ENCODE results near the gene NKX2-1.

NKX2-1 gene

DNA sequence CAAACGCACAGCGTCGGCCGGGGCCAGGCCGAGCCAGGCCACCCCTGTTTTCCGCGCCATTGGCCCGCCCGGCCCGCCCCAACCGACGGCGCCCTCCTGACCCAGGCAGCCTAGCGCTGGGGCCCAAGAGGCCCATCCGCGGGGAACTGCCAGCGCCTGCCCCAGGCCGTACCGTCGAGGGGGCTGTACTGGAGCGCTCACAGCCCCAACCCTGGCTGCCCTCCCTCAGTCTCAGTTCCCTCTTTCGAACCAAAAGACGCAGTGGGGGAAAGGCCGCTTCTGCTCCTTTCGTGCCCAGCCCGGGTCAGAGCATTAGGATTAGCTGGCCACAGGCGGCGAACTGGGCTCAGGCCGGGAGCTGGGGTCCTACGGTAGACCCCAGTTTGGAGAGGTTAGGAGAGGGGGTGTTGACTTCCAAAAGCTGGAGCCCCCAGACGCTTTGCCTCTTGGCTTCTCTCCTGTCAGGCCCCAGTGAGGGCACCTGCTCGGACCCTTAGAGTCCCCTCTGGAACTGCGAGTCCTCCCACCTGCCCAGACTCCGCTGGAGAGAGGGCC is 1.9 kb downstream of the NKX2-1 start:
- DNase-seq (ENCODE audit: low read depth, low spot score): no peak
- TF ChIP-seq, protein P1, sequence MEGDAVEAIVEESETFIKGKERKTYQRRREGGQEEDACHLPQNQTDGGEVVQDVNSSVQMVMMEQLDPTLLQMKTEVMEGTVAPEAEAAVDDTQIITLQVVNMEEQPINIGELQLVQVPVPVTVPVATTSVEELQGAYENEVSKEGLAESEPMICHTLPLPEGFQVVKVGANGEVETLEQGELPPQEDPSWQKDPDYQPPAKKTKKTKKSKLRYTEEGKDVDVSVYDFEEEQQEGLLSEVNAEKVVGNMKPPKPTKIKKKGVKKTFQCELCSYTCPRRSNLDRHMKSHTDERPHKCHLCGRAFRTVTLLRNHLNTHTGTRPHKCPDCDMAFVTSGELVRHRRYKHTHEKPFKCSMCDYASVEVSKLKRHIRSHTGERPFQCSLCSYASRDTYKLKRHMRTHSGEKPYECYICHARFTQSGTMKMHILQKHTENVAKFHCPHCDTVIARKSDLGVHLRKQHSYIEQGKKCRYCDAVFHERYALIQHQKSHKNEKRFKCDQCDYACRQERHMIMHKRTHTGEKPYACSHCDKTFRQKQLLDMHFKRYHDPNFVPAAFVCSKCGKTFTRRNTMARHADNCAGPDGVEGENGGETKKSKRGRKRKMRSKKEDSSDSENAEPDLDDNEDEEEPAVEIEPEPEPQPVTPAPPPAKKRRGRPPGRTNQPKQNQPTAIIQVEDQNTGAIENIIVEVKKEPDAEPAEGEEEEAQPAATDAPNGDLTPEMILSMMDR (IDR thresholded peaks at IDR 0.05; ENCODE audit: insufficient read depth, low read length, missing control alignments): no peak
- H3K4me3 ChIP-seq (ENCODE audit: low read depth, low read length): no peak overlapping the region
- CTCF ChIA-PET: interaction anchor here (1.2 kb wide), 1 partner anchor 68 kb away, joined by 3 read pairs; no protein-coding TSS in a partner anchor
- POLR2A ChIA-PET: no interaction called here

DNA sequence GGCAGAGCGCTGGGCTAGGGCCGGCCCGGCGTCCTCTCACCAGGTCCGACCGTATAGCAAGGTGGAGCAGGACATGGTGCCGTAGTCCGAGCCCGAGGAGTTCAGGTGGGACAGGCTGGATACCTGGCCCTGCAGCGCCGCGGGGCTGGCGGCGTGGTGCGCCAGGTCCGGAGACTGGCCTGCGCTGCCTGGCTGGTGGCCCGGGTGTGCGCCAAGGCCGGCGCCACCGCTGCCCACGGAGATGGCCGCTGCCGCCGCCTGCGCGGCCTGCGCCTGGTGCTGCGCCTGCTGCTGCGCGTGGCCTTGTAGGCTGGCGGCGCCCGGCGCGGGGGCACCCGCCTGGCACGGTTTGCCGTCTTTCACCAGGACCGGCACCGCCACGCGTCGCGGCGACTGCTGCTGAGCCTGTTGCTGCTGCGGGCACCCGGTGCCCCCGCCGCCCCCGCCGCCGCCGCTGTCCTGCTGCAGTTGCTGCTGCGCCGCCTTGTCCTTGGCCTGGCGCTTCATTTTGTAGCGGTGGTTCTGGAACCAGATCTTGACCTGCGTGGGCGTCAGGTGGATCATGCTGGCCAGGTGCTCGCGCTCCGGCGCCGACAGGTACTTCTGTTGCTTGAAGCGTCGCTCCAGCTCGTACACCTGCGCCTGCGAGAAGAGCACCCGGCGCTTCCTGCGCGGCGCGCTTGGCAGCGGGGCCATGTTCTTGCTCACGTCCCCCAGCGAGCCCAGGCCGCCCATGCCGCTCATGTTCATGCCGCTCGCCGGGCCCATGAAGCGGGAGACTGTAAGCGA is 2.6 kb downstream of the NKX2-1 start:
- CTCF ChIA-PET: no interaction called here
- TF ChIP-seq, protein P1 (IDR thresholded peaks at IDR 0.05; ENCODE audit: insufficient read depth, low read length, missing control alignments): no peak
- no peak for DNase-seq (ENCODE audit: low read depth, low spot score)
- POLR2A ChIA-PET: no interaction called here
- H3K4me3 ChIP-seq (ENCODE audit: low read depth, low read length): no peak overlapping the region

DNA sequence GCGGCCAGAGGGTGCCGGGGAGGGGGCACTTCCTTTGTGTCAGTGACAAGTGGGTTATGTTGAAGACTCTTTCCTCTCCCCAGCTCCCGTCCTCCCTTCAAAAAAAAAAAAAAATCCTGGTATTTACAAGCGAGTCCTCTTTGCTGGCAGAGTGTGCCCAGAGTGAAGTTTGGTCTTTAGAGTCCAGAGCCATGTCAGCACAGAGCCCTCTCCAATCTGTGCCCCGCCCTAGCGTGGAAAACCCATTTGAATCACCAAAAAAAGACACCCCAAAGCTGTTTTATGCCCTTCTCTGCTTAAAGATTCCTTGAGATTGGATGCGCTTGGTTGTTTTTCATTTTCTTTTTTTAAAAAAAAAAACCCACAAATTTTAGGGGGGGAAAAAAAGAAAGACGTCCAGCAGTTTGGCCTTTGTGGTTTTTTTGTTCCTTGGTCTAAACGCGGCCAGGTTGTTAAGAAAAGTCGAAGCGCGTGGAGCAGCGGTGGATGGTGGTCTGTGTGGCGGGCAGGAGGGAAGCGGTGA is 3.3 kb downstream of the NKX2-1 start:
- H3K4me3 ChIP-seq (ENCODE audit: low read depth, low read length): no peak overlapping the region
- ChIA-PET CTCF (interaction anchor here (1.4 kb wide), 1 partner anchor 36 kb away, joined by 7 read pairs; no protein-coding TSS in a partner anchor), POLR2A (interaction anchor here (0.7 kb wide), 1 partner anchor 249 kb away, joined by 3 read pairs; no protein-coding TSS in a partner anchor)
- no peak for DNase-seq (ENCODE audit: low read depth, low spot score)
- TF ChIP-seq, protein P1 (IDR thresholded peaks at IDR 0.05; ENCODE audit: insufficient read depth, low read length, missing control alignments): no peak

DNA sequence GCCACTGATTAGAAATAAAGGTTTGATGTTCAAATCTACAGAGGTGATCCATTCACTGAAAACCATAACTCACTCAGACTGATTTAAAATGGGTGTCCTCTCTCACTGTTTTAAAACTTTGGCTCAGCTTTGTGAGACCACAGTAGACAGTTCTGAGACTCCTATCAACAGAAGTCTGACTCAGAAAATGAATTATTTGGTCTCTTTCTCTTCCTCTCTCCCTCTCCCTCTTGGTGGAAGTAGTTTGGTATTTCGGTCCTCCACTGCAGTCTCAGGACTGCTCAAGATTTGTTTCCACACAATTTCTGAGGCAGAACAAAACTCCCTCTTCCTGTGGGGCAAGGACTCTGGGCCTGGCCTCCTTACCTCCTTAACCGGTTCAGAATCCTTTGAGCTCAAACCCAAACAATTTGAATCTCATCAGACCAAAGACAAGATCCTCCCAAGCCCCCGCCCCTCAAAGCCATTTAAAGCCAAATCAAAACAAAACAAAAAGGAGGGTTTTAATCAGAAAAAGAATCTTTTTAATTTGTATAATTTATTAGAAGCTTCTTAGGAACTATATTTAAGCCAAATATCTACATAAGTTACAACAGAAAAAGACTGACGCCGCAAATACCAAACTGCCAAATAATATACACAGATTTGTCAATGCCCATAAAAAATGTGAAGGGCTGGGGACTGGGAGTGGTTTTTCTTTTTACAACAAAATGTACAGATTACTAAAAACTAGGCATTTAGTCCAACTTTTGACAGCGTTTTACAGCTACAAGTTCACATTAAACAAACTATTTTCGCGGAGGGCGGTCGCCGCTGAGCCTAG is 3.9 kb downstream of the NKX2-1 start:
- ChIA-PET POLR2A (interaction anchor here (0.7 kb wide), 1 partner anchor 248 kb away, joined by 3 read pairs; no protein-coding TSS in a partner anchor), CTCF (interaction anchor here (1.4 kb wide), 1 partner anchor 37 kb away, joined by 7 read pairs; no protein-coding TSS in a partner anchor)
- TF ChIP-seq, protein P1 (IDR thresholded peaks at IDR 0.05; ENCODE audit: insufficient read depth, low read length, missing control alignments): no peak
- no peak for DNase-seq (ENCODE audit: low read depth, low spot score)
- no peak overlapping the region for H3K4me3 ChIP-seq (ENCODE audit: low read depth, low read length)

DNA sequence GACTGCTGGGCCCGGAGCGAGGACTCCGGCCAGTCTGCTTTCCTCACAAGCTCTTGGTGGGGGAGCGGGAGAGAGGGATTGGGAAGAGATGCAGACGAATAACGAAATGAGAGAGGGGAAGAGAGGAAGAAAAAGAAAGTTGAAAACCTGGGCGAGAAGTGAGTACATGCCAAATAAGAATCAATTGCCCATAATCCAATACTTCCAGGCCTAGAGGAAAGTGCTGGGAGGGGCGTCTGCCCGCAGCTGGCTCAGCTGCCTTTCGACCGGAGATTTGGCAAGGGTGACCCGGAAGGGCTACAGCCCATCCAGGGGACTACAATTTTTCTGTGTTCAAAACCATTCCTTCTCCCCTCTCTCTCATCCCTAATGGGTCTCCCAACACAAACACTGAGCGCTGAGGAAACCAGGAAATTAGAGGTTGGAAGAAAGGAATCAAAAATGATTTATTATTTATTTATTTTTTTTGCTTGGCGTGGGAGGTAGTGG is 4.9 kb downstream of the NKX2-1 start:
- TF ChIP-seq, protein P1 (IDR thresholded peaks at IDR 0.05; ENCODE audit: insufficient read depth, low read length, missing control alignments): no peak
- DNase-seq (ENCODE audit: low read depth, low spot score): no peak
- POLR2A ChIA-PET: no interaction called here
- CTCF ChIA-PET: no interaction called here
- H3K4me3 ChIP-seq (ENCODE audit: low read depth, low read length): no peak overlapping the region
